Keratinocyte (primary cell): ENCODE measurements around the gene SFRP5. TPM values are rescaled to one million over a fixed set of nuclear protein-coding genes. Genes with fewer than 3 reads are reported as not detected.

Experiments
- DNase-seq: peaks from one replicate; pipeline ENCODE4 v3.0.0-alpha.2; 2011; ENCODE audit warnings: low read depth, missing footprints, low spot score
- FAIRE-seq: peaks from 2 replicates; lab custom pipeline; 2011; peaks lifted over from hg19 to GRCh38; lab: Jason Lieb, UNC
- H2AFZ ChIP-seq: 2 replicates; pipeline ENCODE4 v1.6.0; 2012; ENCODE audit warnings: low read length, control low read depth, inconsistent platforms; ENCODE audit not compliant: control insufficient read depth
- H3K27ac ChIP-seq: 2 replicates; pipeline ENCODE4 v1.5.1; 2011; ENCODE audit warnings: low read length; ENCODE audit not compliant: control insufficient read depth, insufficient read depth
- H3K27me3 ChIP-seq: 3 replicates; pipeline ENCODE4 v1.6.0; 2011; ENCODE audit warnings: low read length; ENCODE audit not compliant: control insufficient read depth, insufficient read depth; ENCODE audit errors: extremely low read depth
- H3K36me3 ChIP-seq, 2 experiments: 2 replicates in 1 of 2; 3 replicates in 1 of 2; pipeline ENCODE4 v1.5.1; 2011; ENCODE audit warnings: low read length in 2 of 2, mild to moderate bottlenecking in 1 of 2; ENCODE audit not compliant: control insufficient read depth in 2 of 2, insufficient read depth in 2 of 2; ENCODE audit errors: extremely low read depth in 1 of 2
- H3K4me1 ChIP-seq: 3 replicates; pipeline ENCODE4 v1.5.1; 2011; ENCODE audit warnings: low read length; ENCODE audit not compliant: control insufficient read depth, insufficient read depth; ENCODE audit errors: extremely low read depth
- H3K4me2 ChIP-seq: 3 replicates; pipeline ENCODE4 v1.6.0; 2011; ENCODE audit warnings: low read depth, low read length; ENCODE audit not compliant: control insufficient read depth, insufficient read depth; ENCODE audit errors: extremely low read depth
- H3K4me3 ChIP-seq, 3 experiments: fragments of 200-600 bp in 1 of 3; sonication (generic) in 1 of 3; 2 replicates in 2 of 3; 3 replicates in 1 of 3; pipeline ENCODE4 v1.5.1; 2011 to 2016; ENCODE audit warnings: low read length in 3 of 3, mild to moderate bottlenecking in 3 of 3, control low read depth in 2 of 3, inconsistent platforms in 1 of 3, low read depth in 1 of 3, mixed read lengths in 1 of 3, mixed run types in 1 of 3, moderate library complexity in 1 of 3; ENCODE audit not compliant: control insufficient read depth in 2 of 3, insufficient read depth in 2 of 3; ENCODE audit errors: extremely low read depth in 1 of 3
- H3K79me2 ChIP-seq: 2 replicates; pipeline ENCODE4 v1.6.0; 2012; ENCODE audit warnings: low read length; ENCODE audit not compliant: control insufficient read depth, insufficient read depth
- H3K9ac ChIP-seq: 3 replicates; pipeline ENCODE4 v1.6.0; 2011; ENCODE audit warnings: low read length; ENCODE audit not compliant: control insufficient read depth, insufficient read depth; ENCODE audit errors: extremely low read depth
- H3K9me1 ChIP-seq: 3 replicates; pipeline ENCODE4 v1.6.0; 2011; ENCODE audit warnings: low read length; ENCODE audit not compliant: control insufficient read depth, insufficient read depth; ENCODE audit errors: extremely low read depth
- H3K9me3 ChIP-seq: 2 replicates; pipeline ENCODE4 v1.5.1; 2012; ENCODE audit warnings: low read depth, low read length; ENCODE audit not compliant: control insufficient read depth
- H4K20me1 ChIP-seq: 3 replicates; pipeline ENCODE4 v1.6.0; 2011; ENCODE audit warnings: low read length; ENCODE audit not compliant: control insufficient read depth, insufficient read depth; ENCODE audit errors: extremely low read depth
- CTCF ChIP-seq, 3 experiments: IDR thresholded peaks in 1 of 3; conservative IDR thresholded peaks in 1 of 3; optimal IDR thresholded peaks in 1 of 3; 2 replicates in 2 of 3; 3 replicates in 1 of 3; pipeline versions ENCODE3 to v1.5.1; 2011; ENCODE audit warnings: low read length in 3 of 3, mild to moderate bottlenecking in 3 of 3, moderate library complexity in 2 of 3, control low read depth in 1 of 3, inconsistent platforms in 1 of 3; ENCODE audit not compliant: insufficient read depth in 2 of 3; ENCODE audit errors: extremely low read depth in 1 of 3
- EZH2 ChIP-seq: IDR thresholded peaks from one replicate; pipeline ENCODE4 v1.6.1; 2012; ENCODE audit warnings: inconsistent platforms, mild to moderate bottlenecking, low read length, moderate library complexity
- dilution Hi-C: fragments of 300-500 bp; cut with MboI; formaldehyde crosslinking; loops from one replicate; pipeline ENCODE4 v1.7.0; 2020; ENCODE audit warnings: low sequenced_read_pairs; ENCODE audit not compliant: extremely low pct_ligation_motif_present
- polyA plus RNA-seq, 5 experiments: library from polyadenylated mRNA; depleted of rRNA in 3 of 5; stranded (reverse) in 3 of 5; stranded (forward) in 1 of 5; unstranded in 1 of 5; fragments of >200 nt; gene quantifications; 1 replicate in 1 of 5; 2 replicates in 3 of 5; 3 replicates in 1 of 5; pipeline versions ENCODE4 v1.2.1 to v1.2.3, GENCODE V29; 2011 to 2012; ENCODE audit warnings: missing spikeins in 2 of 5, low read depth in 1 of 5, low replicate concordance in 1 of 5

Gene SFRP5
- polyA plus RNA-seq, 1 donor (not counting 4 experiments of a cell fraction or from before 2014, with no cell fraction given): not detected

- no peaks in the 10 kb centered on the region for H3K36me3 ChIP-seq
- H4K20me1 ChIP-seq: no peaks in the 10 kb centered on the region
- H3K4me2 ChIP-seq: no peak overlapping the region
- H3K9me1 ChIP-seq: no peaks in the 10 kb centered on the region
- H3K9me3 ChIP-seq: no peaks in the 10 kb centered on the region
- TF ChIP-seq EZH2: no peak
- no peak for TF ChIP-seq CTCF (optimal IDR thresholded peaks at IDR 0.05 in 1 of 3, IDR thresholded peaks at IDR 0.05 in 1 of 3, conservative IDR thresholded peaks at IDR 0.05 in 1 of 3; ENCODE audit: extremely low read depth in 1 of 3, insufficient read depth in 2 of 3, low read length in 3 of 3)
- no peak for FAIRE-seq
- no peak overlapping the region for H3K27ac ChIP-seq
- peaks cover 7% of the 10 kb centered on the region for H3K27me3 ChIP-seq
- H3K79me2 ChIP-seq: no peaks in the 10 kb centered on the region
- H3K4me3 ChIP-seq: no peak overlapping the region
- no peak overlapping the region for H3K9ac ChIP-seq
- no peaks in the 10 kb centered on the region for H3K4me1 ChIP-seq
- dilution Hi-C loops: no loop called here
- DNase-seq: no peak
- no peak overlapping the region for H2AFZ ChIP-seq
Observed at GRCh38 chr10:97800474-97800873, 28.7 kb upstream of the SFRP5 start.

- Histone ChIP-seq H3K4me1 (no peaks in the 10 kb centered on the region), H3K4me2 (no peak overlapping the region), H3K27me3 (peaks cover 7% of the 10 kb centered on the region), H3K9ac (no peak overlapping the region), H3K9me1 (no peaks in the 10 kb centered on the region), H3K79me2 (no peaks in the 10 kb centered on the region), H2AFZ (no peak overlapping the region), H3K27ac (no peak overlapping the region), H3K4me3 (no peak overlapping the region), H3K9me3 (no peaks in the 10 kb centered on the region), H3K36me3 (no peaks in the 10 kb centered on the region), H4K20me1 (no peaks in the 10 kb centered on the region)
- FAIRE-seq (no peak), DNase-seq (no peak)
- dilution Hi-C loops: no loop called here
- TF ChIP-seq EZH2: no peak
- TF ChIP-seq CTCF (optimal IDR thresholded peaks at IDR 0.05 in 1 of 3, IDR thresholded peaks at IDR 0.05 in 1 of 3, conservative IDR thresholded peaks at IDR 0.05 in 1 of 3; ENCODE audit: extremely low read depth in 1 of 3, insufficient read depth in 2 of 3, low read length in 3 of 3): no peak
Observed at GRCh38 chr10:97798958-97799610, 27.3 kb upstream of the SFRP5 start.
